HG03175 (cell line): ENCODE measurements around the gene CNTN1.
"Not testable (repeated sequence)": the region's sequence is repeated elsewhere in the genome, so short reads cannot be mapped to it uniquely, and the experiment has no call there.

Experiments
- ATAC-seq: cut with Tn5 transposase; IDR thresholded peaks from one replicate; pipeline ENCODE4 v1.9.1; 2021; ENCODE audit warnings: mild to moderate bottlenecking, moderate library complexity; ENCODE audit not compliant: unreplicated experiment

CNTN1 gene

DNA sequence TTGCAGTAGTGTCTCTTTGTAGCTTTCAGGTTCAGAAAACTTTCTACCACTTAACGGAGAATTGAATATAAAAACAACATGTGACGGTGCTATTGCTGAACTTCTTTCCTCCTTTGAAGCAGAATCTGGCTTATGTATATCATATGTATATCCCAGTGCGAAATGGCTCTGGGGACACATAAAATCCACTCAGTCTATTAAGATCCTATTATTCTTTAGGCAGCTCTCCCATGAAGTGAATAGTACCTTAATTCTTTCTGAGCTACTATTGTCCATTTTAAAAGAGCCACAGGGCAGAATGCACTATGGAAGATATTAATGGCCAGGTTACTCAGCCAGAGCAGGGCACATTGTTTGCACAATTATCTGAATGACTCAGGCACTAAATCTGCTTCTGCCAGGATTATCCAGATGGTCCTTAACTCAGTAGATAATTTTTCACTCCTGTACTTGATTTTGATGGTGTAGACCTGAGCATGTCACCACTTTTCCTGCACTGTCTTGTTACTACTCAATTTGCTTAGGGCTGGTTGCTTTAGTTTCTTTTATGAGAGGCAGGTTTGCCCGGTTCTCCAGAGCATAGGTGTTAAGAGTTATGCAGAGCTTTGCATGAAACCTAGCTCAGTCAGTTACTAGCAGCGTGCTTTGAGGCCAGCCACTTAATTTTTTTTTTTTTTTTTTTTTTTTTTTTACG, 5.5 kb downstream of the CNTN1 start:
- ATAC-seq = no peak

DNA sequence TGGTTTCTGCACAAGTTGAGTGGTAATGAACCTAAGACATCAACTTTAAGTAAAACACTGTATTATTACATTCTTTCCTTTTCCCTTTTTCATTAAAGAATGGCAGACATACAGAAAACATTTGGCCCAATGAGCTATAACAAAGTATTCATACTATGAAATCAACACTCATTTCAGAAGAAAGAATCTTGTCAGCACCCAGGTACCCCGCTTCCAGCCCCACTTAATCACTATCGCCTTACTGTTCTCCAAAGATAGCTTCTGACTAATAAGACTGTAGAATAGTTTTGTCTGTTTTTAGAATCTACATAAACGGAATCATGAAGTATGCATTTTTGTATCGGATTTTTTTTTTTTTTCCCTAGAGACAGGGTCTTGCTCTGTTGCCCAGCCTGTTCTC, 9.5 kb downstream of the CNTN1 start:
- no peak for ATAC-seq

DNA sequence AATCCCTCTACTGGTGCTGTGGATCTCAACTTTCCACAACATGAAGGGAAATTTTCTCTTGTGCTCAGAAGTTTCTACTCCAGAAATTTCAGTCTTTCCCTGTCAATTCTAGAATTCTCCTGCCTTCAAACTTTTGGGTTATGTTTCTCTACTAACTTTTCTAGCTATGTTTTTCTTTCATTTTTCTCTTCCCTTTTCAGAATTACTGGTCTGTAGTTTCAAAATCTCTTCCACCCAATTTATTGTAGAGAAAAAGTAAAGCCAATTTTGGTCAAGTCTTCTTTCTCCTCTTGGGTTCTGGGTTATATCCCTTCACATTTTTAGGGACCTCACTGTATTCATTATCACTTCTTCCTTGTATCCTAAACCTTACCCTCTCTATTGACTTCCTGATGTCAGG, 18.9 kb downstream of the CNTN1 start:
- no peak for ATAC-seq

DNA sequence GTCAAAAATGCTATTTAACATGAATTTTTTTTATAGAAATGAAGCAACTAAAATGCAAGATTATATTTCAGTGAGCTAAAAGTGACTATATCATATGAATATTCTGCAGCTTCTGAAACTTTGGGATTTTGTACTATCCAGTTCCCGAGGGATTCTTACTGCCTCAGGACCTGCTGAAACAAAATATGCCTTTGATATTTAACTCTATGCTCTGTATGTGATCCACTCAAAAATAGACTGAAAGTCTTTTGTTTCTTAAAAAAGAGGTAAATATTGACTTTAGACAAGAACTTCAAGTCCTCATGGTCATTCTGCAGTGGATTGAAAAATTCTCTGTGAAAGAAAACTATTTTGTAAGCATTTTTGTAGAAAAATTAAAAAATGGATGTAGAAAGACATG, 22.4 kb downstream of the CNTN1 start:
- ATAC-seq = no peak

DNA sequence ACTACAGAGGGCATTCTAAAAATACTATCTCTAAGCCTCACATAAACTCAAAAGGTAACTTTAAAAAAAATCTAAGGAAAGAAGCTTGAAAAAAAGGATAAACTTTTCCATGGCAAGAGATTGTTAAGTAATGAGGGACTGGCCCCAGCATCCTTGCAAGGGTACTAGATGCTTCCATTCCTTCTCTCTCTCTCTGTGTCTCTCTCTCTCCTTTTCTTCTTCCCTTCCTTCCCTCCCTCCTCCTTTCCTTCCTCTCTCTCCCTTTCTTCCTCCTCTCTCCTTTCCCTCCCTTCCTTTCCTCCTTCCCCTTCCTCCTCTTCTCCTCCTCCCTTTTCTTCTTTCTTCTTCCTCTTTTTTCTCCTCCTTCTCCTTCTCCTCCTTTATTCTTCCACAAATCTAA, 23.8 kb downstream of the CNTN1 start:
- no peak for ATAC-seq

DNA sequence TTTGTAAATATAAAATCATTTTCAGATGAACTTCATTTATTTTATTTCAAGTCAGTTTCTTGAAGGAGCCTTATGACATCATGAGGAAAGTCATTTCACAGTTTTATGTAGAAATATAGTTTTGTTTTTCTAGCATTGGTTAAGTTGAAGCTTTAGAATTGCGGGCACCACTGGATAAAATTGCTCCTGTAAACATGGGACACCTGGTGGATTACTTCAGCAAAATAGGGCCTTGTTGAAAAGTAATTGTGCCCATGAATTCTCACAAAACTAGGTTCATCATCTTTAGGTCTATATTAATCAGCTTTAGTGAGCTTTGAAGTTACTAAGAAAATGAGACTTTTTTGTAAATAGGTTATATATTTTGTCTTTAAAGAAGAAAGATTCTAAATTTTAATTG, 25.3 kb downstream of the CNTN1 start:
- ATAC-seq = no peak

DNA sequence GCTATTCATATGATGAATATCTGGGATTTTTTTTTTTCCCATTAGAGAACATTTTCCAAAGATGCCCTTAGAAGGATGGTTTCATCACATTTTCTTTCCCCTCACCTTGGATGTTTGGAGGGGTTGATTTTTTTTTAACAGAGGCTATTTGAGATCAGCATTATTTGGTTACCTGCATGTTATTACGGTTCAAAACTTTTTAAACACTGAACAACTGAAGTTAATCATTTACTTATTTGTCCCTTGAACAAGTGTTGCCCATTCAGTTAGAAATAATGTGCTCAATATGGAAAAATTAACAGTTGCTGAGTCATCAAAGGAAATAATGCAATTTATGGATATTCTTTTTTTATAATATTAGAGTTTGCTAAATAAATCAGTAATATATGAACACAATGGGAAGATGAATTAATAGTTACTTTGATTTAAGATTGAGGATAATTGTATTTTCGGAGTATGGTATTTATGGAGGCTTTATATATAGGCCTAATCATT, 26.7 kb downstream of the CNTN1 start:
- no peak for ATAC-seq

DNA sequence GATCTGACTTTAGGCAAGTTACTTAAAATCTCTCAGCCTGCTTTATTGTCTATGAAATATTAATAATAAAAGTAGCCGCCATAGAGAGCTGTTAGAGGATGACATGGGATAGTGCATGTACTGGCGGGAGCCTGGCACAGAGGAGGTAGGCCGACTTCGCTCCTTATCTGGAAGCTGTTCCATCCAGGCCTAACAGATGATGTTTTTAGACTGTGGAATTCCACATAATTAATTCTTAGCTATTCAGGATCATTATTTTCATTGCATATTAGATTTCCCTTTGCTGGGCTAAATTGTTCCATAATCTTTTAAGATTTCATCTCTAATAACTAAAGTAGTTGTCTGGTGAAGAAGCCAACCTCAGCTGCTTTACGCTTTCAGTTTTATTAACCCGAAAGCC, 30.8 kb downstream of the CNTN1 start:
- ATAC-seq = no peak

DNA sequence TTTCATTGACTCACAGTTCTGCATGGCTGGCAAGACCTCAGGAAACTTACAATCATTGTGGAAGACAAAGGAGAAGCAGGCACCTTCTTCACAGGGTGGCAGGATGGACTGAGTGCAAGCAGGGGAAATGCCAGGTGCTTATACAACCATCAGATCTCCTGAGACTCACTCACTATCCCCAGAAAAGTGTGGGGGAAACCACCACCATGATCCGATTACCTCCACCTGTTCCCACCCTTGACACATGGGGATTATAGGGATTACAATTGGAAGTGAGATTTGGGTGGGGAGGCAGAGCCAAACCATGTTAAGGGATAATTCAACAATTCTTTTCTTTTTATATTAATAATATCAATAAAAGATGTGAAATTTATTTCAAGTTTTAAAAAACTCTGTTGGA, 34.1 kb downstream of the CNTN1 start:
- ATAC-seq = no peak

DNA sequence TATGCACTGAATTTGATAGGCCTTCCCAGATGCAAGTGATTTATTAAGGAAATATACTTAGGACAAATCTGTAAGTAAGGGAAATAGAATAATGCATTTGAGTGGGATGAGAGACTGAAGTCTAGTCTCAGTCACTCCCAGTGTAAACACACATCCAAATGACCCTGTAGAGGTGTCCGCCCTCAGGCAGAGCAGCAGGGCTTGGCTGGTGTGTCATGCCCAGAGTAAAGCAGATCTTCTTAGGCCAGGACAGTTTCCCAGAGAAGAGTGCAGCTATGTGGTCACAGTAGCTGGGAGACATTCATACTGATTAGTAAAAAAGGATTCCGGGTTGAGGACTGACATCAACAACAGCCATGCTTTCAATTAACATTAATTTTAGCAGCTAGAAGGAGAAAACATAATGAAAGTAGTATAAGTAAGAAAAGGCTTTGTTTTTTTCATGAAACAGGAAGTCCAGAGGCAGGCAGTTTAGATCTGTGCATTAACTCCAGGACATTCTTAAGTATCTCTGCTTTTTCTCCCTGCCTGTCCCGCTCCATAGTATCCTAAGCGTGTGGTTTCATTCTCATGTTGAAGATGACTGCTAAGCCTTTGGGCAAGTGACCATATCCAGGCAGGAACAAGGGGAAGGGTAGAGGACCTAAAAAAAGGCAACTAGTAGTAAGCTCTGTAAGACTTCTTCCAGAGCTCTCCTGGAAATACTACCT, 35.7 kb downstream of the CNTN1 start:
- no peak for ATAC-seq

DNA sequence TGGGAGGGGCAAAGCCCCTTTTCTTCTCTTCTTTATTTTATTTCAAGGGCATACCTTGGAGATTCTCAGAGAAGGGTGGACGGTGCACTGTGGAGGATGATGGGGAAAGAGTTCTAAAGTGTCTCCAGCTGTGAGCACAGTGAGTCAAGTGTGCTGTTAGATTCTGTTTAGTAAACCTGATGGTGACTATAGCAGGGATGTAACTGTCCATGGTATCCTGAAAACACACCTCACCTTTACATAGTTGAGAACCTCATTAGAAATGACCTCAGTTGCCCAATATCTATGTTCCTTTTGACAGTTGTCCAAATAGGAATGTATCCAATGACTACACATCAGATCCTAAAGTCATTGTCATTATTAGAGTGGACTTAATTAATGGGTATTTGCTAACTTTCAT, 38.0 kb downstream of the CNTN1 start:
- ATAC-seq = no peak

DNA sequence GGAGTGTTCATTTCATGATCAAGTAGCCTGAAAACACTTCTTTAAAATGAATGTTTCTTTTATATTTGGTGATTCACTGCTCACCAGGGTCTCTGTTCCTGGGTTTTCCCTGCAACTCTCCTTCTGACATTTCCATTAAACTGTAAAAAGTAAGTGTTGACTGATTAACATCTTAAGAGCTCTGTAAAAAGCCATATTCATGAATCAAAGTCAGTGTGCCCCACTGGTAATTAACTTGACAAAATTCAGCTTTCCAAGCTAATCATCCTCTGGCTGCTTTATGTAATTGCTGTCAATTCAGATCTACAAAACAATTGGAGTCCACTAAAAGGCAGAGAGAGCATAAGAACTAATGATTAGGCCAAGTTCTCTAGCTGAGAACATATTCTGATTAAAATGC, 41.6 kb downstream of the CNTN1 start:
- no peak for ATAC-seq

DNA sequence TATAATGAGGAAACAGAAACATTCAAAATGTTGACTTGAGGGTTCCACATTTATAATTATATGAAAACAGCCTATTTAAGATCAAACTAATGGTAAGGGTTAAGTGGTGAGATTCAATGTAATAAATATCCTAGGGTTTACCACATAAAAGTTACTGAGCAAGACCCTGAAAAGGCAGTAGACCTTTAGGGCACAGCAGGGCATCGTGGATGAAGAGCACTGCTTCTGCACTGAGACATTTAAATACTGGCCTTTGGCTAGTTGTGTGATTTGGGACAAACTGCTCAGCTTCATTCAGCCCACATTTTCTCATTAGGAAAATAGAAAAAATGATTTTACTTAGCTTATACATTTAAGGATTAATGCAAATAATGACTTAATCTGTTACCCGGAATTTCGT, 42.0 kb downstream of the CNTN1 start:
- ATAC-seq = no peak

DNA sequence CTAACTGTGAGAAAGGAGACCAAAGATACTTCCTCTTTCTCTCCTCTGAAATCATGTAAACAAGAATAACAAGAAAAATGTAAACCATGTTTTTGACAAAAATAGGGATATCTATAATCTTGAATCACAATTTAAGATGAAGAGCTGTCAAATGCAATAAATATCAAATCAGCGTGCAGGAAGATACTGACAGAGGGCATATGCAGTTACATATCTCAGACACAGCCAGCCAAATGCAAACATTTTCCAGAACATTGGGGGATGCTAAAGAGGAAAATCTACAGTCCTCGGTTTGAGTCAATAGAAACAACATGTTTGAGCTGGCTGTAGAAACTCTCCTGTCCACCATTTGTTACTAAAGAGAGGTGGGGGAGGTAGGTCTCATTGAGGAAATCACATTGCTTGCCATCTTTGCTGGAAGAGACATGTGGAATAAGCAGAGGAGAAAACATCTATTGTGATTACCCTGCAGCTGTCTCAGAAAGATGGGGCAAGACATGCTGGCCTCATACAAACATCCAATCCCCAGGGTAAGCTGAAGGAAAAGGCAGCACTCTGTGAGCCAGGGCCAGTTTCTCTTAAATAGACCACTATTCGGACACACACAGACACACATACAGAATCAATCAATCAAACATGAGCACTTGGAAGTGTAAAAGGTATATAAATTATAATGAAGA, 43.5 kb downstream of the CNTN1 start:
- ATAC-seq = no peak

DNA sequence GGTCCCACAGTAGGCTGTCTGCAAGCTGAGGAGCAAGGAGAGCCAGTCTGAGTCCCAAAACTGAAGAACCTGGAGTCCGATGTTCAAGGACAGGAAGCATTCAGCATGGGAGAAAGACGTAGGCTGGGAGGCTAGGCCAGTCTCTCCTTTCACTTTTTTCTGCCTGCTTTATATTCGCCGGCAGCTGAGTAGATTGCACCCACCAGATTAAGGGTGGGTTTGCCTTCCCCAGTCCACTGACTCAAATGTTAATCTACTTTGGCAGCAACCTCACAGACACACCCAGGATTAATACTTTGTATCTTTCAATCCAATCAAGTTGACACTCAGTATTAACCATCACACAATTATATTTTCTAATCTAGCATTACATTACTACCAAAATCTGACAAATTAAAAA, 45.2 kb downstream of the CNTN1 start:
- ATAC-seq = not testable (repeated sequence)

DNA sequence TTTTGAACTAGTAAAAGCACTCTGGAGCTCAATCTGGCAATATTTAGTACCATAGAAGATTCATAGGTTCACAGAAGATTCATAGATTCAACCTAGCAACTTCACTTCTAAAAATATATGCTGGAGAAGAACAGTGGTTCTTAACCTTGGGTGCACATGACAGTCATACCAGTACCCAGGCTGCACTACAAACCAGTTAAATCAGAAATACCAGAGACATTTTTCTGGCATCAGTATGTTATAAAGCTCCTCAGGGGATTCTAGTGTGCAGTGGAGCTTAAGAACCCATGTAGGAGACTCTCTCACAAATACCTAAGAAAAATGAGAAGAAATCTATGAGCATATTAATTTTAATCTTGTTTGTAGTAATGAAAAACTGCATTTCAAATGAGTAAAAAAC, 46.6 kb downstream of the CNTN1 start:
- no peak for ATAC-seq

DNA sequence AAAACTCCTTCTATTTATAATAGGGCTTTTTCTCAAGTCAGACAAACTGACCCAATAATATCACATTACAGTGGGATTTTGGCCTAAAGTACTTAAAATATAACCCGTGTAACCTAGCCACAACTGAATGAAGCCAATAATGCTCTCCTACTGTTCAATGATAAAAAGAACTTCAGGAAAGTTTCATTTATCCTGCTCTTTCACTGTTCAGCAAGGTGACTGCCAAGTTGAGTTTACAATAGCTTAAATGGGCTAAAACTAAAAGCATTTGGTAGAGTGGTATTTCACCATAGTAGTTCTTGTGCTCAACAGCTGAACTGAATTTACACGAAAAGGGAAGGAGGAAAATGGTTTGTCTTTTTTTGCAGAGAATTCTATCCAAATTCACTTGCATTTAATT, 49.8 kb downstream of the CNTN1 start:
- no peak for ATAC-seq

DNA sequence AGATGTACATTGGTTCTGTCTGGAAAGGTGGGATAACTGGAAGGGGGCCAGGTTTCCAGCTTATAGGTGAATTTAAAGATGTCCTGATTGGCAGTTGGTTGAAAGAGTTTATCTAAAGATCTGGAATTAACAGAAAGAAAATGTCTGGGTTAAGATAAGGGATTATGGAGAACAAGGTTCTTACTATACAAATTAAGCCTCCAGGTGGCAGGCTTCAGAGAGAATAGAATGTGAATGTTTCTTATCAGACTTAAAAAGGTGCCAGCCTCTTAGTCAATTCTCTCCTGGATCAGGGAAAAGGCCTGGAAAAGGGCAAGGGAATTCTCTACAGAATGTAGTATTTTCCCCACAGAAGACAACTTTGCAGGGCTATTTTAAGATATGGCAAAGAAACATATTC, 53.1 kb downstream of the CNTN1 start:
- no peak for ATAC-seq

DNA sequence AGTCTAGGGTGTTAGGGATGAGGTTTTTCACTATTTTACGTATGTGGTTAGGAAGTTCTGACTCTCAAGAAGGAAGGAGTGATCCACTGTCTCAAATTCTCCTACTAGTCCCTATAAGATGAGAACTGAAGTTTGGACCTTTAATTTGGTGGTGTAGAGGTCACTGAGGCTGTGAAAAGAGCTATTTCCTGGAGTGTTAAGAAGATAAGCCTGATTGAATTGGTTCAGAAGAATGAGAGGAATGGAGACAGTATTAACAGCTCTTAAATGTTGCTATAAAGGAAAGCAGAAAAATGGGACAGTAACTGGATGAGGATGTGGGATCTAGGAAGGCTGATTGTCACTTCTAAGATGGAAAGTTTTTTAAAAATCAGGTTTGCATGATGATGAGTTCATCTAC, 57.6 kb downstream of the CNTN1 start:
- ATAC-seq = no peak

DNA sequence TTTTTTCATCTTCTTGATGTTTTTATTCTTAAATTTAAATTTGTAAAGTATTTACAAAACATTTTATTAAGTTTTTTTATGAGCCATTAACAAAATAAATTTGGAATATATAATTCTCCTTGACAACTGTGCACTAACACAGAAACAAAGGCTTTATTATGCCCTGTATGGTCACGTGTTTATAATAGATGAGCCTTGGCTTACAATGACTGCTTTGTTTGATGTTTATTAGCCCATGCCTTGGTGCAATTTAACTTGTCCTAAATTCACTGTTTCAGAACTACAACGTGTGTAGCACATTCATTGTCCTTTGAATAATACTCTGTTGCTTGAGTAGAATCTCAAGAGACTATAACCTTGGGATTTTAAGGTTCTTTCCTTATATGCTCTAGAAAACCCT, 59.8 kb downstream of the CNTN1 start:
- no peak for ATAC-seq

DNA sequence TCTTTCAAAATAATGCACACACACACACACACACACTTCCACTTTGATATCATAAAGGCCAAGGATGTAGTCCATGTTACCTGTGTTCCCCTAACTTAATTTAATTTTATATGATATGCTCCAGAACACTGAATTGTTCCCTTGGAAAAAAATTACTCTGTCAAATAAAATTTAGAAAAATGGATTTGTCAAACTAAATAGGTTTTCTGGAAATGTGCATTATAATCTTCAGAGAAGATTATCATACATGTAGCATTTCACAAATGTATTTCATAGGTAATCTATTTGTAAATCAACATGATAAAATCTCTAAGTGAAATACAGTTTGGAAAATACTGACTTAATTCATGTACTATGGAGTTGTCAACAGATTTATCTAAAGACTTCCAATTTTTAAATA, 68.6 kb downstream of the CNTN1 start:
- ATAC-seq = no peak

DNA sequence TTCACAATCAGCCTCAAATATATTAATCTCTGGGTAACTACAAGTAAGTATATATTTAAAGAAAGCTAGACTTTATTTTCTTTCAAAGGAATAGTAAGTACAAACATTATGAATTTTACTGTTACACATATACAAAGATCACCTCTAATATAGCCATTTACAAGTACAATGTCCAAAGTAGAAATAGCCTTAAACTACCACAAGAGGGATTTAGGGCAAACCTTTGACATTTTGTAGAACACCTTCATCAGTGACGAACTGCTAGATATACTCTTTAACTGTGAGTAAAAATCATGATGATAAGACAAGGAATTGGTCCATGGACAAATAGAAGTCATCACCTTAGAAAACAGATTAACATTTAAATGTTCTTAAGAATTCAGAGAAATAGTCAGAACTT, 69.8 kb downstream of the CNTN1 start:
- ATAC-seq = no peak
